Limb (tissue), 2 donors: ENCODE measurements around the gene INPP5D.
"Not testable (repeated sequence)": the region's sequence is repeated elsewhere in the genome, so short reads cannot be mapped to it uniquely, and the experiment has no call there.

ENCODE experiments used
- DNase-seq, 2 donors: peaks; one replicate each; pipeline ENCODE4 v3.0.0-alpha.2; 2016; ENCODE audit errors: extremely low spot score in 2 of 2

The INPP5D gene

DNA sequence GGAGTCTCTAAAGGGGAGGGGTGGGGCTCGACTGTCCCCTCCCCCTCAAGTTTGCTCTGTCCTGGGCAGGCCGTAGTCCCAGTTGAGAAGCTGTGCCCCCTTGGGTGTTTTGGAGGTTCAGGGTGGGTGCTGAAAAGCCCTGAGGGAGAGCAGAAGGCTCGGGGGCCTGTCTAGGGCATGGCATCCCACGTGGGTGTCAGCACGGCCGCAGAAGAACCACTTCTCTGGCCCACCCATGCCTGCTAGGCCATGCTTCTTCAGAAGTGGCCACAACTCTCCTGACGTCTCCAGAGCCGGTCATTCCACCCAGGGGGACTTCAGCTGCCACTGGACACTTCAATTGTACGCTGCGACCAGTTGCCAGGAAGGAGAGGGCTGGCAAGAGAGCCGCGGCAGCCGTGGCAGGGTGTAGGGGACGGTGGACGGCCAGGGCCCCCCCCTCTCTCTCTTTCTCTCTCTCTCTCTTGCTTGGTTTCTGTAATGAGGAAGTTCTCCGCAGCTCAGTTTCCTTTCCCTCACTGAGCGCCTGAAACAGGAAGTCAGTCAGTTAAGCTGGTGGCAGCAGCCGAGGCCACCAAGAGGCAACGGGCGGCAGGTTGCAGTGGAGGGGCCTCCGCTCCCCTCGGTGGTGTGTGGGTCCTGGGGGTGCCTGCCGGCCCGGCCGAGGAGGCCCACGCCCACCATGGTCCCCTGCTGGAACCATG lies at the start of gene INPP5D:
TSS of gene INPP5D (plus strand) at position 546 of the 704 bp plus-strand sequence. CDS start at position 683, 137 bp downstream.
- no peak for DNase-seq

DNA sequence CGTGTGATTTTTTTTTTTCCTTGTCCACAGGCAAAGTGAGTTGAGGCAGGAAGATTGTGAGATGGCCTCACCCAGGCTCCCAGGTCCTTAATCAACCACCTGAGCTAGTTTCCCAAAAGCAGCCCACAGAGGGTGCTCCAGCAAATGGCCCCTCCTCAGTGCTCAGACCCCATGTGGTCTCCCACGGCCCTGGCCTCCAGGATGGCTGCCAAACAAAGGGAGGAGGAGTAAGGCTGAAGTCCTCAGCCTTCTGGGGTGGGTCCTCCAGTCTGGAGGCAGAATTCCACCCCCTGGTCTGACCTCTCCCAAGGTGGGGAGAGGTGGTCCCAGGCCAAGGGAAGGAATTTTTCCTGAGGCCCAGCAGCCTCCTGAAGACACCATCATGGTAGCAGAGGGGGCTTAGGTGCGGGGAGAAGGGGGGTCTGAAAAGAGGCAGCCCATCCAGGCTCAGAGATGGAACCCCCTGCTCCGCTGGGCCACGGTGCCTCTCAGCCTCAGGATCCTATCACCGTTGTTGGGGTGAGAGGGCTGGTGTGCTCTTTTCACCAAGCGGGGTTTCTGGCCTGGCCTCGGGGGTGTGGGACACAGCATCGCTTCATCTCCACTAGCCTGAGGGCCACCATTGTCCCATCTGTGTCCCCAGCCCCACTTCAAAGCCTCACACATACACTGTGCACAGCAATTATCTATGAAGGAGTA lies 49.4 kb upstream of the INPP5D start:
- DNase-seq: no peak

DNA sequence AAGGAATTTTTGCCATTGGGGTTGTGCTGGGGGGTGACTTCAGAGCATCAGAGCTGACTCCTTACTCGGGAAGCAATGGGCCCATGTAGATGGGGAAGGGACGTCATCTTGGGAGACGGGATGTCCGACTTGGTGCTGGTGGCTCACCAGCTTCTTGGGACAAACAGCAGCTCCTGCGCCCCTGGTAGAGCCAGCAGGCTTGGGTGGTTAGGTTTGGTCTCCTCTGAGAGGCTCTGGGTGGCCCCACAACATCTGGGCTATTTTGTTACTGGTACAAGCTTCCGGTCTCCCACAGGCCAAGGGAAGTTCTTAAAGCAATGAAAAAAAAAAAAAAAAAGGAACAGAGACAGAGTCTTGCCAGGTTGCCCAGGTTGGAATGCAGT lies 48.9 kb upstream of the INPP5D start:
- no peak for DNase-seq

DNA sequence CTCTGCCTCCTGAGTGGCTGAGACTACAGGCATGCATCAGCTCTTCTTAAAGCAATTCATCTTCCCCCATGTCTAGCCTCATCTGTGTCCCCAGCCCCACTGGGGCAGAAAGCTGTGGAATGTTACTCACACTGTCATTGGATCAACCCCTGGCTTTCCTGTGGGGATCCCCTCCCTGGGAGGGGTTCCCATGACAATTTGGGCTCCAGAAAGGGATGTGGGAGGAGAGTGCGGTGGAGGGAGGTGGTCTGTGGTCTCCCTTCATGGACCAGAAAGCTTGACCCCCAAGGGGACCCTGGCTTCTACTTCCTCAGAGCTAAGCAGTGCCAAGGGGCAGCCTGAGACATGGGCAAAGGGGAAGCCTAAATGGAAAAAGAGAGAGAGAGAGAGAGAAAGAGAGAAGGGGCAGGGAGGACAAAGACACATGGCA lies 48.4 kb upstream of the INPP5D start:
- peak in 1 of 2 donors; percentile 19 for DNase-seq

DNA sequence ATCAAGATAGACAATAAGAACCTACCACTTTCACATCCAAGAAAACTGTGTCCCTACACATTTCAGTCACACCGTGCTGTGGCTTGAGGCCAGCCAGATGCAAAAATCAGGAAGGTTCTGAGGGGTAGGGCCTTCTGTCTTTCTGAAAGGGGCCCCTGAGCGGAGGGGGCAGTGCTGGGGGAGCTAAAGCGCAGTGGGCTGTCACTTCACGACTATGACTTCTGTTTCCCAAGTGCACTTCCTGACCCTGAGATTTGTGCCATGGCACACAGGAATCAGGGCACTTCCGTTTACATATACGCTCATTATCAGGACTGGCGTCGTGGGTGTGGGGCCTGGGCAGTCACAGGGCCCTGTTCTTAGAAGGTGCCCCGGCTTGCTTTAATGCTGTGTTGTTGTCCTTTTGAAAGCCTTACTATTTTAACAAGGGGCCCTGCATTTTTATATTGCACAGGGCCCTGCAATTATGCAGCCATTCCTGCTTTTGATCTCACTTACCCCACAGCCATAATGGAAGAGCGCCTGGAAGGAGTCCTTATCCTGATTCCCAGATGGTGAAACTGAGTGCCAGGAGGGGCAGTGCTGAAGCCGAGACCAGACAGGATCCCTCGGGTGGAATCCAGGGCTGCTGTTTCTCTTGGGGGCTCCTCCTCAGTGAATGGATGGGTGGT lies 47.7 kb upstream of the INPP5D start:
- DNase-seq: peak in 1 of 2 donors; percentile 19

DNA sequence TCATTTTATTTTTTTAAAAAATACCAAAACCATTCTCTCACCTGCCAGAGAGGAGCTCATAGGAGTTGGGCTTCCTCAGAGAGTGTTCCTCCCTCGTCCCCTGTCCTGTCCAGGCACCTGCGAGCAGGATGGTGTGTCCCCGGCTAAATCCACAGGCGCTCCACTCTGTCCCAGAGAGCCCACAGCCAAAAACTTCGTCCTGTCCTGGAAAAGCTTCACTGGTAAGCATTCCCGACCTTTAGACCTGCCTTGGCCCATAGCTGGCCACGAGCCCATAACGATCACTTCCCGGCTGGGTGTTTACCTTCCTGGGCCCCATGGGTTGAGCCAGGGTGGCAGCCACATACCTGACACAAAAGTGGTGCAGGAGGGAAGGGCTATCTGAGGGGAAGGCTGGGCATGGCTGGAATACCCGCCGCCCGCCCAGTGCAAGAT lies 47.1 kb upstream of the INPP5D start, which contains the start of gene NGEF:
TSS of gene NGEF (minus strand) at position 230 of the 435 bp plus-strand sequence. CDS start 38,366 bp downstream, outside the sequence.
- peak in 1 of 2 donors; percentile 1 for DNase-seq

DNA sequence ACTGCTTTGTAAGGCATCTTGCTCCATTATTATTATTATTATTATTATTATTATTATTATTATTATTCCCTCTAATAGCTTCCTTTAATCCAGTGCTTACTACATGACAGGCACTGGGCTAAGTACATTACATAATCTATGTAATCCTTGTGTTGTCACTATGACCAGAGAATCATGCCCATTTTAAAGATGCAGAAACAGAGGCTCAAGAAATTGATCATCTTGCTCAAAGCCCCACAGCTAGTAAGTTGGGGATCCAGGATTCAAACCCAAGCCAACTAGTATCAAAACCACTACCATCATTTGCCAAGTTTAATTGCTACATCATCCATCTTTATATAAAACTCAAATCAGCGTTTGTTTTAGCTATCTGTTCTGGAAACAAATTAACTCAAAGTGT lies 46.5 kb upstream of the INPP5D start:
- no peak for DNase-seq

DNA sequence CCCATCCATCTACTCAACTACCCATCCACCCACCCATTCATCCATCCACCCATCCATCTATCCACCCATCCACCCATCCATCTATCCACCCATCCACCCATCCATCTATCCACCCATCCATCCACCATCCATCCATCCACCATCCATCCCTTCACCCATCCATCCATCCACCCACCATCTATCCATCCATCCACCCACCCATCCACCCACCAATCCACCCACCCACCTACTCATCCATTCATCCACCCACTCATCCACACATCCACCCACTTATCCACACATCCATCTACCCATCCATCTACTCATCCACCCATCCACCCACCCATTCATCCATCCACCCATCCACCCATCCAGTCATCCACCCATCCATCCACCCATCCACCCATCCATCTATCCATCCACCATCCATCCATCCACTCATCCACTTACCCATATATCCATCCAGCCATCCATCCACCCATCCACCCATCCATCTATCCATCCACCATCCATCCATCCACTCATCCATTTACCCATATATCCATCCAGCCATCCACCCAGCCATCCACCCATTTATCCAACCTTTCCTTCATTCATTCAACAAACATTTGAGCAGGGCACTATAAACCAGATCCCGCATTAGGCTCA lies 45.0 kb upstream of the INPP5D start:
- DNase-seq: no peak

DNA sequence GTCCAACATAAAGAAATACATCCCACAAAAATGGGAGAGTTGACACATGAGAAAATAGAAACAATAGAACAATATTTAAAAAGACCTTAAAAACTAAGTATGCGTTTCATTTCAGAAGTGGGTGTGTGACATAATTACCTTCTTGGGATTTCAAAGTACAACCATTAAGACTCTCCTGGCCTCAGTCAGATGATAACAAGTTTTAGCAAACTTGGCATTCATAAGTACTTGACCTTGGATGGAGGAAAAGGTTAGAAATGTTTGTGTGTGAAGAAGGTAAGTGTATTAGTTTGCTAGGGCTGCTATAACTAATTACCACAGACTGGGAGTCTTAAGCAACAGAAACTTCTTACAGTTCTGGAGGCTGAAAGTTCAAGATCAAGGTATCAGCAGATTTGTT lies 42.2 kb upstream of the INPP5D start:
- no peak for DNase-seq

DNA sequence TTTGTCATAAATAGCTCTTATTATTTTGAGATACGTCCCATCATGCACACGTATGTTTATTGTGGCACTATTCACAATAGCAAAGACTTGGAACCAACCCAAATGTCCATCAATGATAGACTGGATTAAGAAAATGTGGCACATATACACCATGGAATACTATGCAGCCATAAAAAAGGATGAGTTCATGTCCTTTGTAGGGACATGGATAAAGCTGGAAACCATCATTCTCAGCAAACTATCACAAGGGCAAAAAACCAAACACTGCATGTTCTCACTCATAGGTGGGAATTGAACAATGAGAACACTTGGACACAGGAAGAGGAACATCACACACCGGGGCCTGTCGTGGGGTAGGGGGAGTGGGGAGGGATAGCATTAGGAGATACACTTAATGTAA lies 40.5 kb upstream of the INPP5D start:
- DNase-seq: not testable (repeated sequence)

DNA sequence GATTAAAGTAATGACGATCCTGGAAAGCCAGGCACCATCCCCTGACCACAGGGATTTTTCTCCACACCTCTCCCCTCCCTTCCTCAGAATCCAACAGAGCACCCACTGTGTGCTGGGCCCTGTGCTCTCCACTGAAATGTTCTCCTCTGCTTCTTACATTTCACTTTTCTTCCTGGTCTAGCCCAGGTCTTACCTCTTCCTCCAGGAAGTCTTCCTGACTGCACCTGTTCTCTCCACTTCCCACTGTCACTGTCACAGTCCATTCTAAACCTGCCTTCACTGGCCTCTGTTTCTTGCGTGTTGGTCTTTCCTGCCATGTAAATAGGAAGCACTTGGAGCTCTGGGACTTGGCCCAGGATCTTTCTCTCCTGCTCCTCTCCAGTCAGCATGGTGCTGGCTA lies 39.7 kb upstream of the INPP5D start:
- no peak for DNase-seq

DNA sequence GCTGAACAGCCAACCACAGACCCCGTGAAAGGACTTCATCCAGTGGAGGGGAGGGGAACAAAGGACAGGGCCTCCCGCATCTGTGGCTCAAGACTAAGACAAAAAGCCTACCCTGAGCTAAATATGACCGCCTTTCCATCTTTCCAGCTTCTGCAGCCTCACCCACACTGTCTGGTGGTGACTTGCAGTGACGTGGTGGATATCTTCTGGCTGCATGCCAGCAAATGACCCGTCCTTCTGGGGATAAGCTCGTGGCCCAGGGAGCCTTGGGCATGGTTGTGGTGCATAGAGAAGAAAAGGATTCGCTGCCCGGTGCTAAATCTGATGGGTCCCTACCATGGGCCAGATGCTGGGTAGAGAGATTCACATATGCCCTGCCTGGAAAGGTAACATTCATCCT lies 38.4 kb upstream of the INPP5D start:
- no peak for DNase-seq

DNA sequence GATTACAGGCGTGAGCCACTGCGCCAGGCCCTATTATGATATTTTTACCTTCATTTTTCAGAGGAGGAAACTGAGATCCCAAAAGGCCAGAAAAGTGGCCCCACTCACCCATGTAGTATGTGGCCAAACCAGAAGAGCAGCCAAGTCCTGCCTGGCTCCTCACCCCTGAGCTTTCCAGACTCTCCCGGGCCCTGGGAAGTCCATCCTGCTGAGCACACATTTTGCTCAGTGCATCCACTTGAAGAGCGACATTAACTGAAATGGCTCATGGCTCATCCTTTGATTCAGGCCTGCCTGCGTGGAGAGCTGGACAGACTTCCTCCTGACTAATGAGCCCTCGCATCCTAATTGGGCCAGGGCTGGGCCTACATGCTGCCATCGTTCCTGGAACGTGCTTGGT lies 37.6 kb upstream of the INPP5D start:
- DNase-seq: no peak

DNA sequence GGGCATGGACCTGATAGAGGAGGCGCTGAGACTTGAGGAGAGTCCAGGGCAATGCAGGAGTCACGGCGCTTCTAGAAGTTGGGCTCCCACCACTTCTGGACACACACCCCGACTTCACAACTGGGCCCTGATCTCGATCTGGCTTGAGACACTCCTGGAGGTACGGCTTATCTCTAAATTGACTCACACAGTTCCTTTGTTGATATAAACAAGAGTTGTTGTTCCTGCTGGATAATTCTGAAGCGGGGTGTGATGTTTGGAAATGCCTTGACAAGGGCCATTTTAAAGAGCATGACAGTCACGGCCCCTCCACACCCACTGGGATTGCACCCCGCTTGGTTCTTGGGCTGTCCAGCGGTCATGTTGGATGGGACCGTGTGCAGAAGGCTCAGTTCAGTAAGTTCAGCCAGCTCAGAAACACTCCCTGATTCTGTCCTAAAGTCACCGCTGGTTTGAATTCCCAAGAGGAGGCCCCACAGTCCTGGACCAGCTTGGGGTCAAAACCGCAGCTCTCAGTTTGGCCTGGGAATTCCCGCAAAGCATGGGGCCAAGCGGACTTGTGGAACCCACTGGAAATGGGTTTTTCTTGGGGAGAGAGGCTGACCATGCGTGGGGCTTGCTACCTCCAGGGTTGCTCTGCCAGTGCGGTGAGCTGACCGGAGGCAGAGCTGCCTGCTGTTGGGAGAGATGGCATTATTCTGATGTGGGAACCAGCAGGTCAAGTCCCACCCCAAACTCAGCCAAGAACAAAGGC lies 37.0 kb upstream of the INPP5D start:
- no peak for DNase-seq

DNA sequence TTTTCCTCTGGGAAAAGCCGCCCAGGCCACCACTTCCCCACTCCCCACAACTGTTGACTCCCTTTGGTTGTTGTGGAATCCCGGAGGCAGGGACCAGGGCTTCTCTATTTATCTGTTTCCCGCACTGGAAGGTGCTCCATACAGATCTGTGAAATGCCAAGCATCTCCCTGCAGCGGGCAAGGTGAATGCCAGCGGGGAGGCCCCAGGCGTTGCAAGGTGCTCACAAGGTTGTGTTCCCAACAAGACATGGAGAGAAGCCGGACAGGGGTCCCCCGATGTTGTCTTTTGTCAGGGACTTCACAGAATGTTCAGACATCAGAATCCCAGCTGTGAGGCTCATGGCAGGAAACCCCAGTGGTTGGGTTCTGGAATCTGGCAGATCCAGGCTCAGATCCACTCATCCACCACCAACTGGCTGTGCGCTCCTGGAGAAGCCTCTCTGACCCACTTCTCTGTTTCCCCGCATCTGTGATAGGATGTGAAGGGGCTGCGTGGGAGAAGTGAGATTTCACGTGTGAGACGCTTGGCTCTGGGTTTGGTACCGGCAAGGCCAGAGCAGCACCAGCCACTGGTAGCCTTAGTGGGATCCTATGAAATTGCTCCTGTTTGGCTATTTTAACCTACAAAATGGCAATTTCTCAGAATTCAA lies 36.3 kb upstream of the INPP5D start:
- no peak for DNase-seq

DNA sequence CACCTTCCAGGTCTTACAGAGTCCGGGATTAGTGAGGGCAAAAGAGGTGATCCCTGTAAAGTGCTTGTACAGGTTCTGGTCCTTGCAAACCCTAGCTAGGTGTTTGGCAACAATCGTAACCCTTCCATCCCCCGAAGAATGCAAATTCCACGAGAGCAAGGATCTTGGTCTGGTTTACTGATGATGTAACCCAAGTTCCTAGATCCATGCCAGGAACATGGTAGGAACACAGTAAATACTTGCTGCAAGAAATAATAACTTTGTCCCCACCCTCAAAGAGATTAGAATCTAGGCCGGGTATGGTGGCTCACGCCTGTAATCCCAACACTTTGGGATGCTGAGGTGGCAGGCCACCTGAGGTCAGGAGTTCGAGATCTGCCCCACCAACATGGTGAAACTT lies 34.4 kb upstream of the INPP5D start:
- DNase-seq: no peak

DNA sequence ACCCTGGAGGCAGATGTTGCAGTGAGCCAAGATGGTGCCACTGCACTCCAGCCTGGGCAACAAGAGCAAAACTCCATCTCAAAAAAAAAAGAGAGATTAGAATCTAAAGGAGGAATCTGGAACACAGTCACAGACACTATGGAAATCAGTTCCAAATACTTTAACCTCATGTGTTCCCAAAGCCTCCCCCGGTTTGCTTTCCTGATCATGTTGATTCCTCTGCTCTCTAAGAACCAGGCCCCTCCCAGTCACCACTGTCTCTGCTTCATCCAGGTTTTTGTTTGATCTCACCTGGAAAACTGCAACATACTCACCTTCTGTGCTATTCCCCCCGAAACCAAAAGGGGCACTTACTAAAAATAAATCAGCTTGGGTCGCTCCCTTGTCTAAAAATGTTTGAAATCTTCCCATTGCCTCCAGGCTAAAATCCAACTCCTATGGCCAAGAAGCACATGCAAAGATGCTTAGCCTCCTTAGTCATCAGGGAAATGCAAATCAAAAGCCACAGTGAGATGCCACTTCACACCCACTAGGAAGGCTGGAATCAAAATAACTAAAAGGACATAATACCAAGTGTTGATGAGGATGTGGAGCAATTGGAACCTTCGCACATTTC lies 33.8 kb upstream of the INPP5D start:
- DNase-seq: no peak

DNA sequence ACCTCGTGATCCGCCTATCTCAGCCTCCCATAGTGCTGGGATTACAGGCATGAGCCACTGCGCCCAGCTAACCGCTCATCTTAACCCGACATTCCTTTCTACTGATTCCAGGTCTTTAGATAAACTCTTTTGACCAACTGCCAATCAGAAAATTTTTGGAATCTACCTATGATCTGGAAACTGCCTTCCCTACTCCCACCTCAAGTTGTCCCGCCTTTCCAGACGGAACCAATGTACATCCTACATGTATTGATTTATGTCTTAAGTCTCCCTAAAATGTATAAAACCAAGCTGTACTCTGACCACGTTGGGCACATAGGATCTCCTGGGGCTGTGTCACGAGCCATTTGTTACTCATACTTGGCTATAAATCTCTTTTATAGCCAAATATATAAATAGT lies 30.8 kb upstream of the INPP5D start:
- no peak for DNase-seq

DNA sequence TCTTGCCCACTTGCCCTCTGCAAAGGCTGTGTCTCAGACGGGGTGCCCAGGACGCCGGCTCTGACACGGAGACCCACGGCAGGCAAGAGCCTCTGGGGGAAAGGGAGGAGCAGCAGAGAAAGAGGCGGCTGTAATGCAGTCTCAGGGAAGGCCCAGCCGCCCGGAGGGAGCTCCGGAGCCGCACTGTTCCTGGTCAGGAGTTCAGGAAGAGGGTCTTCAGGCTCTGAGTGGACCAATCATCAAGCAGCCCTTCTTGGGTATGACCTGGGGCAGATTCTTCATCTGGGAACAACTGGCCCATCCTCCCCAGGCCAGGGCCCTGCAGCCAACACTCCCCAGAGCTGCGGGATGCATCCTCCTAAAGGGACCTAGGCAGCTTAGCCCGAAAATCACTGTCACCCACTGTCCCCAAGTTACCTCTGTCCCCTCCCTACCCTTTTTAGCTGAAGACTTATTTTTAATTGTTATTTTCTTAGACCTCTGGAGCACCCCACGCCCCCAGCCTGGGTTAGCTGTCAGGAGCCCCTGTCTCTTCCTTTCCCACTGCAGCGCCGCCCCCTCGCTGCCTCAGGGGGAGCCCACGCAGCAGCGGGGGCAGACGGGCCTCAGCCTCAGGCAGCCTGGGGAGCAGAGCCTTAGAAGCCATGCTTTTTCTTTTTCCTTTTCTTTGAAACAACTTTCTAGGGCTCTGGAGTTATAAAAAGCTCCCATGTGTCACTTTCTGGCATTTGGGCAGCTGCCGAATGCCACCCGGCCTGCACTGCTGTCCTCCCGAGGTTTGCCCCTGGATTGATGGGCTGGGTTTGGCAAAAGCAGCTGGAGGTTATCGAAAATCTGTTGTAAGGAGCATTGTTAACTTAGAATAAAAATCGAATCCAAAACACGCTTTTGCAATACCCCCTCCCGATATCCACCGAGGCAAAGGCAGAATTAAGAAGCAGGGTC lies 28.3 kb upstream of the INPP5D start:
- DNase-seq: no peak
